ENCODE data around the gene JMJD4. TPM values are rescaled to one million over a fixed set of nuclear protein-coding genes. Genes with fewer than 3 reads are reported as not detected.

JMJD4 gene
- total RNA-seq, 1 donor from 2014 or later, result 13.5 TPM

DNA sequence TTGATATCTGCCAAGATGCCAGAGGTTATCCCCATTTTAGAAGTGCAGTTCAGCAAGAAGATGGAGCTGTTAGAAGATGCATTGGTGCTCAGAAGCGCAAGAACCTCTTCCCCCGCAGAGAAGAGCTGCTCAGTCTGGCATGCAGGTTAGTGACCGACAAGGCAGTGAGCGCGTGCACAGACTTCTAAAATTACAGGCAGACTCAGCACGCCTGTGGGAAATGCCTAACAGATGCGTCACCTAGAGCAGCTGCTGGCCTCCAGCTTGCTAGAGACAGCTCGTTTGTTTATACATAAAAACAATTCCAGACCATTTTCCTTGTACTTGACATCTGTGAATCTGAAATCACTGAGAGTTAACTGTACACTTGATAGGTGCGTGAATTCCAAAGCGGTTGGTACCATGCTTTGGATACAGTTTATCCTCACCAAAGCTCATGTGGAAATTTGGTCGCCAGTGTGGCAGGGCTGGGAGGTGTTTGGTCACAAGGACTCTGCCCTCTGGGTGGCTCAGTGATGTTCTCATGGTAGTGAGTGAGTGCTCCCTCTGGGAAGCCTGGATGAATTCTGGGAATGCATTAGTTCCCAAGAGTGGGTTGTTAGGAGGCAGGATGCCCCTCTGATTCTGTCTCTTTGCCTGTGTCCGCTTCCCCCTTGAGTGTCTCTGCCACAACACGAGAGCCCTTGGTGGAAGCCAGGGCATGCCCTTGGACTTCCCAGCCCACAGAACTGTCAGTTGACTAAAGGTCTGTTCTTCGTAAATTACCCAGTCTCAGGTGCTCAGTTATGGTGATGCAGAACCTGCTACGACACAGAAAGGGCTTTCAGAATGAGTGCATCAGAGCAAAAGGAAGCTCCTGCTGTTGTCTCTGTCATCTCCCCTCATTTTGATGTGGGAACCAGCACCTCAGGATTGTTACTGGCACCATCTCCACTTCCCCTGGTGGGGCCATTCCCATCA is 24.5 kb upstream of the JMJD4 start:
- TF ChIP-seq, protein P1, sequence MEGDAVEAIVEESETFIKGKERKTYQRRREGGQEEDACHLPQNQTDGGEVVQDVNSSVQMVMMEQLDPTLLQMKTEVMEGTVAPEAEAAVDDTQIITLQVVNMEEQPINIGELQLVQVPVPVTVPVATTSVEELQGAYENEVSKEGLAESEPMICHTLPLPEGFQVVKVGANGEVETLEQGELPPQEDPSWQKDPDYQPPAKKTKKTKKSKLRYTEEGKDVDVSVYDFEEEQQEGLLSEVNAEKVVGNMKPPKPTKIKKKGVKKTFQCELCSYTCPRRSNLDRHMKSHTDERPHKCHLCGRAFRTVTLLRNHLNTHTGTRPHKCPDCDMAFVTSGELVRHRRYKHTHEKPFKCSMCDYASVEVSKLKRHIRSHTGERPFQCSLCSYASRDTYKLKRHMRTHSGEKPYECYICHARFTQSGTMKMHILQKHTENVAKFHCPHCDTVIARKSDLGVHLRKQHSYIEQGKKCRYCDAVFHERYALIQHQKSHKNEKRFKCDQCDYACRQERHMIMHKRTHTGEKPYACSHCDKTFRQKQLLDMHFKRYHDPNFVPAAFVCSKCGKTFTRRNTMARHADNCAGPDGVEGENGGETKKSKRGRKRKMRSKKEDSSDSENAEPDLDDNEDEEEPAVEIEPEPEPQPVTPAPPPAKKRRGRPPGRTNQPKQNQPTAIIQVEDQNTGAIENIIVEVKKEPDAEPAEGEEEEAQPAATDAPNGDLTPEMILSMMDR (conservative IDR thresholded peaks at IDR 0.05; ENCODE audit: low read depth, low read length), result no peak
- DNase-seq (ENCODE audit: low read depth), result no peak
- no peak overlapping the region for H3K4me3 ChIP-seq (ENCODE audit: low read depth, low read length)

GRCh38 chr1:227758366-227758765 is 23.3 kb upstream of the JMJD4 start:
- TF ChIP-seq, protein P1 (conservative IDR thresholded peaks at IDR 0.05; ENCODE audit: low read depth, low read length), result no peak
- no peak for DNase-seq (ENCODE audit: low read depth)
- no peak overlapping the region for H3K4me3 ChIP-seq (ENCODE audit: low read depth, low read length)

GRCh38 chr1:227757781-227758180 is 22.7 kb upstream of the JMJD4 start:
- DNase-seq (ENCODE audit: low read depth), result no peak
- TF ChIP-seq, protein P1 (conservative IDR thresholded peaks at IDR 0.05; ENCODE audit: low read depth, low read length), result no peak
- no peak overlapping the region for H3K4me3 ChIP-seq (ENCODE audit: low read depth, low read length)

- TF ChIP-seq, protein P1 (conservative IDR thresholded peaks at IDR 0.05; ENCODE audit: low read depth, low read length), result no peak
- H3K4me3 ChIP-seq (ENCODE audit: low read depth, low read length), result no peak overlapping the region
- DNase-seq (ENCODE audit: low read depth), result no peak
Observed at GRCh38 chr1:227756172-227756959, 21.3 kb upstream of the JMJD4 start.

GRCh38 chr1:227754958-227755357 is 19.9 kb upstream of the JMJD4 start:
- no peak for DNase-seq (ENCODE audit: low read depth)
- H3K4me3 ChIP-seq (ENCODE audit: low read depth, low read length), result no peak overlapping the region
- TF ChIP-seq, protein P1 (conservative IDR thresholded peaks at IDR 0.05; ENCODE audit: low read depth, low read length), result no peak

GRCh38 chr1:227753999-227754711 is 19.1 kb upstream of the JMJD4 start:
- H3K4me3 ChIP-seq (ENCODE audit: low read depth, low read length), result no peak overlapping the region
- no peak for DNase-seq (ENCODE audit: low read depth)

More at GRCh38 chr1:227753999-227754711, 19.1 kb upstream of the JMJD4 start:
- TF ChIP-seq, protein P1 (conservative IDR thresholded peaks at IDR 0.05; ENCODE audit: low read depth, low read length), result no peak

All from epithelial cell of proximal tubule (primary cell).